Activated naive CD8-positive, alpha-beta T cell treated with anti-CD3 and anti-CD28 coated beads for 36 hours (primary cell): Measurements from ENCODE around the gene MSI2. TPM values are rescaled to one million over a fixed set of nuclear protein-coding genes. Genes with fewer than 3 reads are reported as not detected.

ENCODE experiments used
- DNase-seq: peaks from one replicate; pipeline ENCODE4 v3.0.0; 2021
- H3K27ac Mint-ChIP-seq: one replicate; pipeline ENCODE4 v1.8.0; 2022; ENCODE audit warnings: mild to moderate bottlenecking, moderate library complexity, mixed read lengths
- H3K27me3 Mint-ChIP-seq: one replicate; pipeline ENCODE4 v1.8.0; 2022; ENCODE audit warnings: mild to moderate bottlenecking, mixed read lengths
- H3K36me3 Mint-ChIP-seq: one replicate; pipeline ENCODE4 v1.8.0; 2021; ENCODE audit warnings: mild to moderate bottlenecking, mixed read lengths
- H3K4me1 Mint-ChIP-seq: one replicate; pipeline ENCODE4 v1.8.0; 2021; ENCODE audit warnings: mixed read lengths
- H3K4me3 Mint-ChIP-seq: one replicate; pipeline ENCODE4 v1.8.0; 2022; ENCODE audit warnings: mild to moderate bottlenecking, moderate library complexity, mixed read lengths
- H3K9me3 Mint-ChIP-seq: one replicate; pipeline ENCODE4 v1.8.0; 2022; ENCODE audit warnings: mixed read lengths
- total RNA-seq, 2 experiments: library from RNA; stranded (reverse); gene quantifications; one replicate each; pipeline ENCODE4 v1.2.3, GENCODE V29; 2021

The MSI2 gene
- total RNA-seq, 2 experiments from 2014 or later, result 48.0 to 49.4 TPM

- no peak for DNase-seq
- Mint-ChIP-seq H3K4me3 (no peak overlapping the region), H3K27ac (no peak overlapping the region), H3K36me3 (peaks cover 34% of the 10 kb centered on the region), H3K4me1 (peaks cover 22% of the 10 kb centered on the region), H3K27me3 (no peaks in the 10 kb centered on the region), H3K9me3 (peaks cover 6% of the 10 kb centered on the region)
Observed at GRCh38 chr17:57373756-57374155, 117.4 kb downstream of the MSI2 start.

- Mint-ChIP-seq H3K4me1 (peaks cover 22% of the 10 kb centered on the region), H3K27ac (no peak overlapping the region), H3K27me3 (no peaks in the 10 kb centered on the region), H3K9me3 (peaks cover 6% of the 10 kb centered on the region), H3K4me3 (no peak overlapping the region), H3K36me3 (peaks cover 34% of the 10 kb centered on the region)
- DNase-seq, result no peak
Observed at GRCh38 chr17:57375040-57375769, 118.9 kb downstream of the MSI2 start.

GRCh38 chr17:57375770-57376225 is 119.5 kb downstream of the MSI2 start:
- Mint-ChIP-seq H3K4me3 (no peak overlapping the region), H3K27ac (no peak overlapping the region), H3K4me1 (peaks cover 22% of the 10 kb centered on the region), H3K9me3 (peaks cover 6% of the 10 kb centered on the region), H3K27me3 (no peaks in the 10 kb centered on the region), H3K36me3 (peaks cover 34% of the 10 kb centered on the region)
- DNase-seq, result no peak

GRCh38 chr17:57377094-57377493 is 120.8 kb downstream of the MSI2 start:
- no peak for DNase-seq
- no peak overlapping the region for H3K4me3 Mint-ChIP-seq
- peaks cover 6% of the 10 kb centered on the region for H3K9me3 Mint-ChIP-seq
- H3K27ac Mint-ChIP-seq, result no peak overlapping the region
- H3K36me3 Mint-ChIP-seq, result peaks cover 36% of the 10 kb centered on the region
- H3K27me3 Mint-ChIP-seq, result no peaks in the 10 kb centered on the region
- peaks cover 22% of the 10 kb centered on the region for H3K4me1 Mint-ChIP-seq

GRCh38 chr17:57379237-57379894 is 123.0 kb downstream of the MSI2 start:
- DNase-seq, result no peak
- H3K27ac Mint-ChIP-seq, result no peak overlapping the region

GRCh38 chr17:57379895-57380434 is 123.6 kb downstream of the MSI2 start:
- H3K27me3 Mint-ChIP-seq, result no peaks in the 10 kb centered on the region

More at GRCh38 chr17:57379237-57379894, 123.0 kb downstream of the MSI2 start:
- H3K27me3 Mint-ChIP-seq, result no peaks in the 10 kb centered on the region
- H3K36me3 Mint-ChIP-seq, result peaks cover 27% of the 10 kb centered on the region
- H3K9me3 Mint-ChIP-seq, result peaks cover 7% of the 10 kb centered on the region
- peaks cover 21% of the 10 kb centered on the region for H3K4me1 Mint-ChIP-seq
- H3K4me3 Mint-ChIP-seq, result no peak overlapping the region

GRCh38 chr17:57381498-57381897 is 125.2 kb downstream of the MSI2 start:
- DNase-seq, result no peak
- H3K36me3 Mint-ChIP-seq, result peaks cover 34% of the 10 kb centered on the region
- peaks cover 22% of the 10 kb centered on the region for H3K9me3 Mint-ChIP-seq
- H3K4me3 Mint-ChIP-seq, result no peak overlapping the region
- H3K4me1 Mint-ChIP-seq, result peaks cover 17% of the 10 kb centered on the region
- H3K27ac Mint-ChIP-seq, result no peak overlapping the region
- H3K27me3 Mint-ChIP-seq, result no peaks in the 10 kb centered on the region

More at GRCh38 chr17:57379895-57380434, 123.6 kb downstream of the MSI2 start:
- Mint-ChIP-seq H3K9me3 (peaks cover 13% of the 10 kb centered on the region), H3K36me3 (peaks cover 30% of the 10 kb centered on the region), H3K27ac (no peak overlapping the region), H3K4me1 (peaks cover 21% of the 10 kb centered on the region), H3K4me3 (no peak overlapping the region)
- DNase-seq, result no peak

GRCh38 chr17:57384219-57384618 is 127.9 kb downstream of the MSI2 start:
- peaks cover 6% of the 10 kb centered on the region for H3K4me1 Mint-ChIP-seq

GRCh38 chr17:57385975-57386374 is 129.7 kb downstream of the MSI2 start:
- Mint-ChIP-seq H3K27me3 (no peaks in the 10 kb centered on the region), H3K27ac (no peak overlapping the region), H3K4me3 (no peak overlapping the region), H3K36me3 (peaks cover 70% of the 10 kb centered on the region), H3K9me3 (peaks cover 28% of the 10 kb centered on the region), H3K4me1 (no peaks in the 10 kb centered on the region)
- no peak for DNase-seq

More at GRCh38 chr17:57384219-57384618, 127.9 kb downstream of the MSI2 start:
- H3K36me3 Mint-ChIP-seq, result peaks cover 55% of the 10 kb centered on the region
- H3K27ac Mint-ChIP-seq, result no peak overlapping the region
- no peak overlapping the region for H3K4me3 Mint-ChIP-seq
- peaks cover 28% of the 10 kb centered on the region for H3K9me3 Mint-ChIP-seq
- DNase-seq, result no peak
- H3K27me3 Mint-ChIP-seq, result no peaks in the 10 kb centered on the region

GRCh38 chr17:57387575-57387974 is 131.3 kb downstream of the MSI2 start:
- peaks cover 76% of the 10 kb centered on the region for H3K36me3 Mint-ChIP-seq

GRCh38 chr17:57388131-57388725 is 131.9 kb downstream of the MSI2 start:
- no peaks in the 10 kb centered on the region for H3K27me3 Mint-ChIP-seq
- H3K36me3 Mint-ChIP-seq, result peaks cover 79% of the 10 kb centered on the region
- no peak overlapping the region for H3K4me3 Mint-ChIP-seq
- DNase-seq, result no peak
- peaks cover 4% of the 10 kb centered on the region for H3K4me1 Mint-ChIP-seq
- H3K27ac Mint-ChIP-seq, result no peak overlapping the region
- peaks cover 29% of the 10 kb centered on the region for H3K9me3 Mint-ChIP-seq

More at GRCh38 chr17:57387575-57387974, 131.3 kb downstream of the MSI2 start:
- no peak for DNase-seq
- Mint-ChIP-seq H3K4me3 (no peak overlapping the region), H3K27me3 (no peaks in the 10 kb centered on the region), H3K27ac (no peak overlapping the region), H3K9me3 (peaks cover 28% of the 10 kb centered on the region), H3K4me1 (peaks cover 4% of the 10 kb centered on the region)

GRCh38 chr17:57389473-57389872 is 133.2 kb downstream of the MSI2 start:
- Mint-ChIP-seq H3K9me3 (peaks cover 25% of the 10 kb centered on the region), H3K27me3 (no peaks in the 10 kb centered on the region), H3K4me3 (no peak overlapping the region), H3K4me1 (peaks cover 5% of the 10 kb centered on the region), H3K27ac (no peak overlapping the region), H3K36me3 (peaks cover 80% of the 10 kb centered on the region)
- no peak for DNase-seq

GRCh38 chr17:57391076-57391825 is 134.9 kb downstream of the MSI2 start:
- H3K27ac Mint-ChIP-seq, result no peak overlapping the region
- no peak overlapping the region for H3K4me3 Mint-ChIP-seq
- no peaks in the 10 kb centered on the region for H3K27me3 Mint-ChIP-seq
- peaks cover 11% of the 10 kb centered on the region for H3K9me3 Mint-ChIP-seq
- peaks cover 70% of the 10 kb centered on the region for H3K36me3 Mint-ChIP-seq
- no peak for DNase-seq
- peaks cover 16% of the 10 kb centered on the region for H3K4me1 Mint-ChIP-seq

- peaks cover 16% of the 10 kb centered on the region for H3K4me1 Mint-ChIP-seq
- peaks cover 67% of the 10 kb centered on the region for H3K36me3 Mint-ChIP-seq
- H3K9me3 Mint-ChIP-seq, result peaks cover 11% of the 10 kb centered on the region
- no peak overlapping the region for H3K4me3 Mint-ChIP-seq
- no peak for DNase-seq
- H3K27me3 Mint-ChIP-seq, result no peaks in the 10 kb centered on the region
- no peak overlapping the region for H3K27ac Mint-ChIP-seq
Observed at GRCh38 chr17:57391857-57392471, 135.6 kb downstream of the MSI2 start.
